ENCODE results near the gene SERPINB12.

- no peak for TF ChIP-seq CTCF (IDR thresholded peaks at IDR 0.05; ENCODE audit: insufficient read depth, low read depth, low read length)
- TF ChIP-seq EZH2 (IDR thresholded peaks at IDR 0.05; ENCODE audit: insufficient read depth, low read length): no peak
Measured at GRCh38 chr18:63528863-63529492, 13.2 kb upstream of the SERPINB12 start.

Measured in astrocyte (in vitro differentiated cells and primary cell).